Lung (tissue), 12 donors: ENCODE results near the gene PDIA3. TPM values are rescaled to one million over a fixed set of nuclear protein-coding genes. Genes with fewer than 3 reads are reported as not detected.
"Not testable (repeated sequence)": the region's sequence is repeated elsewhere in the genome, so short reads cannot be mapped to it uniquely, and the experiment has no call there.

ENCODE experiments used
- ATAC-seq: fragments of 200-7000 bp; cut with Tn5 transposase; one replicate; pipeline ENCODE4 v1.9.1; 2020; ENCODE audit warnings: moderate number of reproducible peaks; ENCODE audit not compliant: insufficient read depth, low FRiP score
- DNase-seq, 3 donors: peaks; one replicate each; pipeline ENCODE4 v3.0.0-alpha.2; 2013 to 2017
- H3K27ac ChIP-seq, 2 donors: one replicate each; pipeline ENCODE4 v1.5.1; 2013; ENCODE audit warnings: mild to moderate bottlenecking in 2 of 2, moderate library complexity in 2 of 2, control low read depth in 1 of 2, inconsistent platforms in 1 of 2, low read depth in 1 of 2, low read length in 1 of 2
- H3K27me3 ChIP-seq, 3 donors: one replicate each; pipeline ENCODE4 v1.5.1; 2013; ENCODE audit warnings: low read length in 2 of 3; ENCODE audit not compliant: control insufficient read depth in 3 of 3, insufficient read depth in 3 of 3
- H3K36me3 ChIP-seq, 4 donors: one replicate each; pipeline ENCODE4 v1.5.1; 2013; ENCODE audit warnings: low read length in 4 of 4, mild to moderate bottlenecking in 1 of 4, moderate library complexity in 1 of 4; ENCODE audit not compliant: control insufficient read depth in 4 of 4, insufficient read depth in 4 of 4
- H3K4me1 ChIP-seq, 5 donors: one replicate each; pipeline ENCODE4 v1.5.1; 2013; ENCODE audit warnings: low read length in 5 of 5, mild to moderate bottlenecking in 2 of 5, moderate library complexity in 1 of 5; ENCODE audit not compliant: control insufficient read depth in 5 of 5, insufficient read depth in 5 of 5
- H3K4me3 ChIP-seq: one replicate; pipeline ENCODE4 v1.5.1; 2013; ENCODE audit warnings: mild to moderate bottlenecking, control low read depth, moderate library complexity
- H3K9ac ChIP-seq, 2 donors: one replicate each; pipeline ENCODE4 v1.5.1; 2013; ENCODE audit warnings: low read length in 2 of 2, control low read depth in 1 of 2; ENCODE audit not compliant: insufficient read depth in 1 of 2
- H3K9me3 ChIP-seq, 4 donors: one replicate each; pipeline ENCODE4 v1.5.1; 2013; ENCODE audit warnings: low read length in 3 of 4, mild to moderate bottlenecking in 1 of 4, moderate library complexity in 1 of 4; ENCODE audit not compliant: control insufficient read depth in 4 of 4, insufficient read depth in 3 of 4
- CTCF ChIP-seq: IDR thresholded peaks from 2 replicates; pipeline ENCODE4 v1.5.1; 2012; ENCODE audit warnings: mild to moderate bottlenecking; ENCODE audit errors: control extremely low read depth, extremely low read depth
- WGBS, 2 donors: extraction: QIAGEN DNeasy Blood & Tissue Kit; methylation state at CpG; one replicate each; pipeline ENCODE4 v1.1.7; 2013; 5-methylcytosine and 5-hydroxymethylcytosine counted together
- polyA plus RNA-seq, 2 donors: library from polyadenylated mRNA; stranded (reverse); fragments of 200-250 nt; gene quantifications; one replicate each; pipeline ENCODE4 v1.2.1, GENCODE V29; 2013
- total RNA-seq, 2 donors: library from RNA; depleted of rRNA in 1 of 2; stranded (reverse); fragments of >200 nt in 1 of 2; gene quantifications; one replicate each; pipeline ENCODE4 v1.2.1, GENCODE V29; 2014 to 2021
- donor health status: control.
- donor health status: control.
- donor health status: Bipolar disorder and iron deficiency.
- donor health status: healthy.
- donor health status: DM: yes; HTN: yes; CAD: no.

Gene PDIA3
- total and polyA plus RNA-seq, 4 donors = 235 to 580 (median 385) TPM

GRCh38 chr15:43799945-43800285 lies 53.7 kb downstream of the PDIA3 start, which contains the start of gene SERINC4:
SERINC4 (minus strand) TSS chr15:43800220; CDS start chr15:43799986, 234 bp downstream.
- Histone ChIP-seq H3K27me3 (no peaks in the 10 kb centered on the region), H3K9ac (peak within 1 kb of the TSS; percentile 65 to 95), H3K36me3 (peaks cover 5 to 47% (median 31%) of the 10 kb centered on the region in 4 donors), H3K4me1 (peaks cover under 1 to 21% (median 11%) of the 10 kb centered on the region in 5 donors), H3K9me3 (no peaks in the 10 kb centered on the region), H3K4me3 (peak within 1 kb of the TSS; percentile 99), H3K27ac (peak within 1 kb of the TSS; percentile 73 to 95)
- TF ChIP-seq CTCF = no peak
- 94 to 97% methylated on average over 8 of the region's 8 CpGs for WGBS, 2 donors
- no peak for ATAC-seq
- no peak for DNase-seq

- Histone ChIP-seq H3K27me3 (no peaks in the 10 kb centered on the region), H3K27ac (peak within 1 kb of the TSS; percentile 73 to 95), H3K36me3 (peaks cover 8 to 47% (median 30%) of the 10 kb centered on the region in 4 donors), H3K9ac (peak within 1 kb of the TSS; percentile 65 to 95), H3K4me1 (peaks cover 0 to 17% (median 10%) of the 10 kb centered on the region in 5 donors), H3K9me3 (no peaks in the 10 kb centered on the region), H3K4me3 (peak within 1 kb of the TSS; percentile 99)
- no peak for TF ChIP-seq CTCF
- ATAC-seq (peak; percentile 93), DNase-seq (peak; percentile 94 to 96 (median 94))
- WGBS, 2 donors = 7 to 8% methylated on average over 44 of the region's 44 CpGs
These were observed 54.3 kb downstream of the PDIA3 start, which contains the start of gene HYPK for GRCh38 chr15:43800286-43801141. HYPK (plus strand) TSS chr15:43800599; CDS start chr15:43800623, 24 bp downstream.

DNA sequence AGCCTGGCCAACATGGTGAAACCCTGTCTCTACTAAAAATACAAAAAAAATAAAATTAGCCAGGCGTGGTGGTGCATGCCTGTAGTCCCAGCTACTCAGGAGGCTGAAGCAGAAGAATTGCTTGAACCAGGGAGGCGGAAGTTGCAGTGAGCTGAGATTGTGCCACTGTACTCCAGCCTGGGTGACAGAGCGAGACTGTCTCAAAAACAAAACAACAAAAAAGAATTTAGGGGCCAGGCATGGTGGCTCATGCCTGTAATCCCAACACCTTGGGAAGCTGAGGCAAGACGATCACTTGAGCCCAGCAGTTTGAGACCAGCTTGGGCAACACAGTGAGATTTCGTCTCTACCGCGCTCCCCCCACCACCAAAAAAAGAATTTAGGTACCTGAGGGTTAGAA lies 56.4 kb downstream of the PDIA3 start:
- not testable (repeated sequence) for H3K4me3 ChIP-seq, H3K9ac ChIP-seq, H3K27me3 ChIP-seq, H3K9me3 ChIP-seq, DNase-seq, H3K27ac ChIP-seq, ATAC-seq
- WGBS, 2 donors = 98 to 99% methylated on average over 7 of the region's 7 CpGs
- Histone ChIP-seq H3K36me3 (peaks cover 22 to 46% (median 36%) of the 10 kb centered on the region in 4 donors), H3K4me1 (peaks cover 0 to 14% (median 8%) of the 10 kb centered on the region in 5 donors)

DNA sequence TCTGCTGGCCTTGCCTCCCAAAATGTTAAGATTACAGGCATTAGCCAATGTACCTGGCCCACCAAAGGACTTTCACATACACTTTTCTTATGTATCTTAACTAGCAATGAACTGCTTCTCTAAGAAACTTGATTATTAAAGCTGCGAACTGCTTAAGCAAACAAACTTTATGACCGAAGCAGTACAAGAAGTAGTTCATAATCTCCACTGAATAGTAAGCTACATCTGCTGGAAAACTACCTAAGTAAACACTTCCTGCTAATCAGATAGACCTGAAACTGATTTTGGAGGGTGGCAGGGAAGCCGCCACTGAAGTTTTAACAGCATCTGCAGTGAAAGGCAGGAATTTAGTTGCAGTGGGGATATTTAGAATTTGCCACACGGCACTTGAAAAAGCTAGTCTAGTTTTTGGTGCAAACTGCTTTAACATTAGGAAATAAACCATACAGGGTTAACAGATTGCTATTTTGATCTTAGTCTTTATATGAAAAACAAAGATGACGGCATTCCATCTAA lies 62.3 kb downstream of the PDIA3 start:
- Histone ChIP-seq H3K27ac (no peak overlapping the region), H3K9me3 (no peaks in the 10 kb centered on the region), H3K36me3 (peaks cover 44 to 60% (median 48%) of the 10 kb centered on the region in 4 donors), H3K27me3 (no peaks in the 10 kb centered on the region), H3K4me1 (no peaks in the 10 kb centered on the region), H3K4me3 (no peak overlapping the region), H3K9ac (no peak overlapping the region)
- no peak for ATAC-seq
- TF ChIP-seq CTCF = no peak
- WGBS, 2 donors = 94 to 95% methylated on average over 5 of the region's 5 CpGs
- no peak for DNase-seq
